Psoas muscle (tissue), 8 donors: ENCODE results near the gene BCKDHB. TPM values are rescaled to one million over a fixed set of nuclear protein-coding genes. Genes with fewer than 3 reads are reported as not detected.

Experiments
- ATAC-seq, 4 donors: fragments of 200-7000 bp; cut with Tn5 transposase; one replicate each; pipeline ENCODE4 v1.9.1; 2020; ENCODE audit warnings: moderate library complexity in 3 of 4, mild to moderate bottlenecking in 2 of 4
- DNase-seq, 2 donors: peaks; one replicate each; pipeline ENCODE4 v3.0.0-alpha.2; 2020
- H3K27ac ChIP-seq: fragments of 200-600 bp; one replicate; pipeline ENCODE4 v1.8.0; 2022
- H3K27me3 ChIP-seq, 3 donors: fragments of 200-600 bp in 1 of 3; one replicate each; pipeline versions ENCODE4 v1.6.1 to v1.8.0; 2013 to 2022; ENCODE audit warnings: low read length in 2 of 3, mild to moderate bottlenecking in 2 of 3, moderate library complexity in 1 of 3; ENCODE audit not compliant: insufficient read depth in 3 of 3
- H3K36me3 ChIP-seq, 2 donors: fragments of 200-600 bp in 1 of 2; one replicate each; pipeline versions ENCODE4 v1.6.1 to v1.8.0; 2013 to 2022; ENCODE audit warnings: low read depth in 1 of 2, mild to moderate bottlenecking in 1 of 2, moderate library complexity in 1 of 2; ENCODE audit not compliant: insufficient read depth in 1 of 2
- H3K4me1 ChIP-seq: fragments of 200-600 bp; one replicate; pipeline ENCODE4 v1.8.0; 2022
- H3K4me3 ChIP-seq: fragments of 200-600 bp; one replicate; pipeline ENCODE4 v1.8.0; 2022; ENCODE audit warnings: mild to moderate bottlenecking
- H3K9me3 ChIP-seq: fragments of 200-600 bp; one replicate; pipeline ENCODE4 v1.8.0; 2022
- CTCF ChIP-seq: fragments of 200-600 bp; IDR thresholded peaks from one replicate; pipeline ENCODE4 v1.8.0; 2022; ENCODE audit warnings: antibody characterized with exemption
- WGBS, 3 donors: extraction: QIAGEN DNeasy Blood & Tissue Kit; methylation state at CpG; one replicate each; pipeline versions ENCODE4 v1.1.6 to v1.1.7; 2013; 5-methylcytosine and 5-hydroxymethylcytosine counted together
- intact Hi-C, 2 donors: fragments of 100-400 bp; cut with DNase I; formaldehyde crosslinking; loops; one replicate each; pipeline versions ENCODE4 v1.11.0 to v1.14.2; 2022
- polyA plus RNA-seq, 3 donors: library from polyadenylated mRNA; stranded (reverse); fragments of 200-250 nt; gene quantifications; one replicate each; pipeline ENCODE4 v1.2.3, GENCODE V29; 2013
- total RNA-seq, 4 donors: library from RNA; stranded (reverse); fragmentation: NEBNext Ultra II Directional in 2 of 4; extraction: Animal tissue kit (Norgen Biotek cat#: 25700) in 2 of 4; gene quantifications; one replicate each; pipeline versions ENCODE4 v1.2.1 to v1.2.4, GENCODE V29; 2021 to 2023
- donor health status: healthy with polysubstance abuse.
- donor health status: DM: no; HTN: no; CAD: no; lungs with moderate emphysema.
- donor health status: Bipolar disorder and iron deficiency.
- donor health status: healthy.
- donor health status: DM: yes; HTN: yes; CAD: no.
- donor health status: DM: no; HTN: no; CAD: no.
- donor health status: DM: no; HTN: no; CAD: no.
- donor health status: DM: yes; HTN: yes; CAD: no.

The BCKDHB gene
- total and polyA plus RNA-seq, 7 donors = 3.2 to 13.9 (median 6.7) TPM

GRCh38 chr6:80226151-80226550 is 119.7 kb downstream of the BCKDHB start:
- ATAC-seq (no peak), DNase-seq (no peak)
- Histone ChIP-seq H3K9me3 (no peaks in the 10 kb centered on the region), H3K27ac (no peak overlapping the region), H3K4me1 (no peaks in the 10 kb centered on the region), H3K36me3 (no peaks in the 10 kb centered on the region), H3K27me3 (no peaks in the 10 kb centered on the region), H3K4me3 (no peak overlapping the region)
- no peak for TF ChIP-seq CTCF
- intact Hi-C loops = no loop called here
- WGBS, 3 donors = 82 to 88% (median 85%) methylated on average over 3 of the region's 3 CpGs

GRCh38 chr6:80226699-80227098 is 120.2 kb downstream of the BCKDHB start:
- no peak overlapping the region for H3K27ac ChIP-seq
- H3K27me3 ChIP-seq = no peaks in the 10 kb centered on the region
- H3K36me3 ChIP-seq = no peaks in the 10 kb centered on the region
- DNase-seq = no peak
- no peak for TF ChIP-seq CTCF
- 74 to 87% (median 85%) methylated on average over 5 of the region's 5 CpGs for WGBS, 3 donors
- H3K4me1 ChIP-seq = no peaks in the 10 kb centered on the region
- H3K9me3 ChIP-seq = no peaks in the 10 kb centered on the region
- no peak overlapping the region for H3K4me3 ChIP-seq
- intact Hi-C loops = no loop called here
- no peak for ATAC-seq

GRCh38 chr6:80227545-80228105 is 121.2 kb downstream of the BCKDHB start:
- Histone ChIP-seq H3K9me3 (no peaks in the 10 kb centered on the region), H3K4me3 (no peak overlapping the region), H3K27me3 (no peaks in the 10 kb centered on the region), H3K36me3 (no peaks in the 10 kb centered on the region), H3K27ac (no peak overlapping the region), H3K4me1 (no peaks in the 10 kb centered on the region)
- ATAC-seq (no peak), DNase-seq (no peak)
- 87 to 92% (median 91%) methylated on average over 2 of the region's 2 CpGs for WGBS, 3 donors
- no peak for TF ChIP-seq CTCF
- intact Hi-C loops = no loop called here

GRCh38 chr6:80233262-80233661 is 126.8 kb downstream of the BCKDHB start:
- Histone ChIP-seq H3K4me1 (peaks cover 13% of the 10 kb centered on the region), H3K4me3 (no peak overlapping the region), H3K27me3 (no peaks in the 10 kb centered on the region), H3K27ac (no peak overlapping the region), H3K36me3 (no peaks in the 10 kb centered on the region), H3K9me3 (no peaks in the 10 kb centered on the region)
- TF ChIP-seq CTCF = no peak
- 93 to 97% (median 95%) methylated on average over 1 of the region's 1 CpG for WGBS, 3 donors
- ATAC-seq = no peak
- intact Hi-C loops = no loop called here
- no peak for DNase-seq

- intact Hi-C loops = no loop called here
- ATAC-seq = no peak
- H3K27ac ChIP-seq = no peak overlapping the region
- H3K27me3 ChIP-seq = no peaks in the 10 kb centered on the region
- 89 to 93% (median 91%) methylated on average over 5 of the region's 5 CpGs for WGBS, 3 donors
- no peaks in the 10 kb centered on the region for H3K9me3 ChIP-seq
- no peaks in the 10 kb centered on the region for H3K36me3 ChIP-seq
- DNase-seq = no peak
- TF ChIP-seq CTCF = no peak
- H3K4me1 ChIP-seq = peaks cover 13% of the 10 kb centered on the region
- no peak overlapping the region for H3K4me3 ChIP-seq
These were observed 127.5 kb downstream of the BCKDHB start for GRCh38 chr6:80233958-80234357.
